HG03457 (cell line): Measurements from ENCODE around the gene VPREB1.
"Not testable (repeated sequence)": the region's sequence is repeated elsewhere in the genome, so short reads cannot be mapped to it uniquely, and the experiment has no call there.

Experiments used
- ATAC-seq: cut with Tn5 transposase; IDR thresholded peaks from one replicate; pipeline ENCODE4 v1.9.1; 2021; ENCODE audit warnings: moderate number of reproducible peaks; ENCODE audit not compliant: unreplicated experiment

Gene VPREB1

GRCh38 chr22:22244316-22245250 is at the start of gene VPREB1:
Gene VPREB1 (plus strand): TSS chr22:22244786. CDS start chr22:22244814, 28 bp downstream.
- ATAC-seq: no peak

GRCh38 chr22:22194931-22195264 is 49.7 kb upstream of the VPREB1 start:
- ATAC-seq: no peak

GRCh38 chr22:22195265-22196017 is 49.1 kb upstream of the VPREB1 start:
- ATAC-seq: no peak

GRCh38 chr22:22196018-22196533 is 48.5 kb upstream of the VPREB1 start:
- ATAC-seq: peak; percentile 58

- ATAC-seq: no peak
Observed at GRCh38 chr22:22196833-22197477, 47.6 kb upstream of the VPREB1 start.

- ATAC-seq: no peak
Observed at GRCh38 chr22:22197993-22198402, 46.6 kb upstream of the VPREB1 start.

- ATAC-seq: no peak
Observed at GRCh38 chr22:22198751-22199150, 45.8 kb upstream of the VPREB1 start.

- ATAC-seq: no peak
Observed at GRCh38 chr22:22199634-22200033, 45.0 kb upstream of the VPREB1 start.

- no peak for ATAC-seq
Observed at GRCh38 chr22:22200569-22201184, 43.9 kb upstream of the VPREB1 start.

GRCh38 chr22:22201185-22201929 is 43.2 kb upstream of the VPREB1 start:
- no peak for ATAC-seq

- no peak for ATAC-seq
Observed at GRCh38 chr22:22201930-22202343, 42.6 kb upstream of the VPREB1 start.

- no peak for ATAC-seq
Observed at GRCh38 chr22:22203048-22203971, 41.3 kb upstream of the VPREB1 start.

GRCh38 chr22:22207845-22208564 is 36.6 kb upstream of the VPREB1 start:
- ATAC-seq: peak; percentile 65

- ATAC-seq: no peak
Observed at GRCh38 chr22:22208652-22209051, 35.9 kb upstream of the VPREB1 start.

GRCh38 chr22:22209080-22209640 is 35.4 kb upstream of the VPREB1 start:
- not testable (repeated sequence) for ATAC-seq

GRCh38 chr22:22210375-22210774 is 34.2 kb upstream of the VPREB1 start:
- no peak for ATAC-seq

- ATAC-seq: no peak
Observed at GRCh38 chr22:22210889-22211833, 33.4 kb upstream of the VPREB1 start.
